CD4-positive, alpha-beta T cell treated with Interleukin-6 for 4 hours (primary cell): ENCODE results near the gene PAFAH1B1.
"Not testable (repeated sequence)": the region's sequence is repeated elsewhere in the genome, so short reads cannot be mapped to it uniquely, and the experiment has no call there.

Experiments
- DNase-seq: peaks from one replicate; pipeline ENCODE4 v3.0.0-alpha.2; 2020; ENCODE audit warnings: mixed read lengths

PAFAH1B1 gene

DNA sequence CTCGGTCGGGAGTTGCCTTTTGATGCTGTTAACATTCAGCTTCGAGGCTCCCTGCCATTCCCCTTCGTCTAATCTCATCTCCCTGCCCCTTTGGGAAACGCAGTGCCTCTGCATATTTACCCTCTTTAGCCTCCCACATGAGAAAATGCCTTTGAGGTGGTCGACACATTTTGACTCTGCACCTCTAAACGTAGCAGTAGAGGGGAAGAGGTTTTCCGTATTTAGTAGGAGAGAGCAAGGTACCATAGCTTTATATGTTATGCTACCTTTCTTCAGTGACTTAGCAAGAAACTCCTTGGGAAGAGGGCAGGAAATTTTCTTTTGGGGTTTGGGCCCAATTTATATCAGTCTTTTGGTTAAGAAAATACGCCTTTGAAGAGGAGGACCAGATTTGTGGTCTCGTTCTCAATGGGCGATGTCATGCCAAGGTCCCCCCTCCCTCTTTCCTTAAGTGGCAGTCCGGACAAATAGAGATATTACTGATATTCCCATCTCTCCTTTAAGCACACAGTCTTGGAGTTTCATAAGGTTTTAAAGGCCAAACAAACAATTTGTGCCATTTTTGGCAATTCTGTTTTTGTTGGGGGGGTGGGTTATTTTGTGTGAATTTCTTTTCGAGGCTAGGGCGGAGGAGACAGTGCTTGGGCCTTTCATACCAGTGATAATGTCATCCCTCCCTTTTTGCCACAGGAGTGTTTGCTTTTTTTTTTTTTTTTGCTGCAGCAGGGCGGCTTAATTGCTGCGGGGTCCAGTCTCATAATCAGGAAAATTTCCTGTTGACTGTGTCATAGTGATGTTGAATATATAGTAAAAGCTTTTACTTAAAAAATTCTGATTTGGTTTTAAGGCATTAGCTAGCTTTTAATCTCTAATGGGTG lies 1.5 kb downstream of the PAFAH1B1 start:
- peak; percentile 9 for DNase-seq

DNA sequence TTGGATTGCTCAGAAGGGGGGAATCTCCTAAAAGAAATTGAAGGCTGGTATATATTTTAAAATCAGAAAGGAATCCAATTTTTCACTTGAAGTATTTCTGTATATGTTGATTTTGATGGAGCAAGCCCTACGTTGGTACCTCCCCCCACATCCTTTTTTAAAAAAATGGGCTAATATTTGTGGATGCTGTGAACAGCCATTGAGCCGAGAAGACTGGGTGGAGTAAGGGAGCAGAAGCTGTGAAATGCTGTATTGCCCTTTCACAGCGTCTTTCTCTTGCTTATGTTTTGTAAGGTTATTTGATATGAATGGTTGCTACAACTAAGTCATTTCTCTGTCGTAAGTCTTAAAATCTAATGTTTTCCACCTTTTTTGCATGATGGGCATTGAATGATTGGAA lies 2.3 kb downstream of the PAFAH1B1 start:
- no peak for DNase-seq

DNA sequence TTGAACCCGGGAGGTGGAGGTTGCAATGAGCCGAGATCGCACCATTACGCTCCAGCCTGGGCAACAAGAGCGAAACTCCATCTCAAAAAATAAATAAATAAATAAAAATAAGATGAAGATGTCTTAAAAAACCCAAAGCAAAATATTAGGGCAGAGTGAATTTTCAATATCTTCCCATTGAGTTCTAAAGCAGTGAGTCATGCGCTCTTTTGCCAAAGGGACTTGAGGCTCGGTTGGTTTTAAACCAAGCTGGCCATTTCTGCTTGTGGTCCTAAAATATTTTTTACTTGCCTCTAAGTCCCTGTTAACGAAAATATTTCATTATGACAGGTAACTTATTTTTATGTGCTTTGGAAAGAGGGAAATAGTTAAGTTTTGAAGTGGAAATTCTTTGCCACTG lies 4.7 kb downstream of the PAFAH1B1 start:
- no peak for DNase-seq

DNA sequence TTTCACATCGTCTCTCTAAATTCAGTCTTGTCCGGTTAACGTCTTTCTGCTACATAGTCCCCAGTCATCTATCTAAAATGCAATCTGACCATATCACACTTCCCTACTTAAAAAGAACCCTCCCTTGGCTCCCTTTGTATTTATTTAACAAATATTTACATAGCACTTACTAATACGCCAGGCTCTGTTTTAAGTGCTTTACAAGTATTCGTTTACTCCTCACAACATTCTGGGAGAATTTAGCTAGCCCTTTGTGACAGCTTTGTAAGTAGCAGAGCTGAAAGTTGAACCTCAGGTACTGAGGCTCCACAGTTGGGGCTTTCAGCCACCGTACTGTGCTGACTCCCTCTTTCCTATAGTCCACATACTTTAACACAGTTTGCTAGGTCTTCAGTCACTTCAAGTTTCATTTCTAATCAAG lies 9.2 kb downstream of the PAFAH1B1 start:
- no peak for DNase-seq

DNA sequence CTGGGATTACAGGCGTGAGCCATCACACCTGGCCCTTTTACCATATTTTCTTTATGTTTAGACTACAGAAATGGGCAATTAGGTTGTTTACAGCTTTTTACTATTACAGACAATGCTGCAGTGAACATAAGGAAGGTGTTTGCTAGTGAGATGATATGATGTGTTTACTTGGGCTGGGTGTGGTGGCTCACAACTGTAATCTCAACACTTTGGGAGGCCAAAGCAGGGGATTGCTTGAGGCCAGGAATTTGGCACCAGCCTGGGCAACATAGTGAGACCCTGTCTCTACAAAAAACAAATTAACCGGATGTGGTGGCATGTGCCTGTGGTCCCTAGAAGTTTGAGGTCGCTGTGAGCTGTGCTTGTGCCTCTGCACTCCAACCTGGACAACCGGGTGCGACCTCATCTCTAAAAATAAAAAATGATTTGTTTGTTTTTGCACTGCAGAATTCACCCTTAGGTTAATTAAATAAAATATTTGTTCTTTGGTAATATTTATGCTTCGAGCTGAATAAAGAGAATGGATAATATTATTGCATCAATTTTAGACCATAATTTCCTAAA lies 15.0 kb downstream of the PAFAH1B1 start:
- no peak for DNase-seq

DNA sequence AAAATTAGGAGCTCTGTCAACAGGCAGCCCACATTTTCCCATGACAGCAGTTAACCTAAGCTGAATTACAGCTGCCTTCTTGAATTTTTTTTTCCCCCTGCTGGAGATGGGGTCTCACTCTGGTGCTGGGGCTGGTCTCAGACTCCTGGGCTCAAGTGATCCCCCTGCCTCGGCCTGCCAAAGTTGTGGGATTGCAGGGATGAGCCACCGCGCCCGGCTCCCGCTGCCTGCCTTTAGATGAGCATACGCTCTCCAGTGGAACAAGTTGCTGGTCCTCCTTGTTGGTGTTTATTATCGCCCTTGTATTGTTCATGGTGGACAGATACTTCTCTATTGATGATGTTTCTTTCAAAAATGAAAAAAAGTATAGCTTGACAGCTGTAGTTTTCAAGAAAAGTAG lies 15.6 kb downstream of the PAFAH1B1 start:
- no peak for DNase-seq

DNA sequence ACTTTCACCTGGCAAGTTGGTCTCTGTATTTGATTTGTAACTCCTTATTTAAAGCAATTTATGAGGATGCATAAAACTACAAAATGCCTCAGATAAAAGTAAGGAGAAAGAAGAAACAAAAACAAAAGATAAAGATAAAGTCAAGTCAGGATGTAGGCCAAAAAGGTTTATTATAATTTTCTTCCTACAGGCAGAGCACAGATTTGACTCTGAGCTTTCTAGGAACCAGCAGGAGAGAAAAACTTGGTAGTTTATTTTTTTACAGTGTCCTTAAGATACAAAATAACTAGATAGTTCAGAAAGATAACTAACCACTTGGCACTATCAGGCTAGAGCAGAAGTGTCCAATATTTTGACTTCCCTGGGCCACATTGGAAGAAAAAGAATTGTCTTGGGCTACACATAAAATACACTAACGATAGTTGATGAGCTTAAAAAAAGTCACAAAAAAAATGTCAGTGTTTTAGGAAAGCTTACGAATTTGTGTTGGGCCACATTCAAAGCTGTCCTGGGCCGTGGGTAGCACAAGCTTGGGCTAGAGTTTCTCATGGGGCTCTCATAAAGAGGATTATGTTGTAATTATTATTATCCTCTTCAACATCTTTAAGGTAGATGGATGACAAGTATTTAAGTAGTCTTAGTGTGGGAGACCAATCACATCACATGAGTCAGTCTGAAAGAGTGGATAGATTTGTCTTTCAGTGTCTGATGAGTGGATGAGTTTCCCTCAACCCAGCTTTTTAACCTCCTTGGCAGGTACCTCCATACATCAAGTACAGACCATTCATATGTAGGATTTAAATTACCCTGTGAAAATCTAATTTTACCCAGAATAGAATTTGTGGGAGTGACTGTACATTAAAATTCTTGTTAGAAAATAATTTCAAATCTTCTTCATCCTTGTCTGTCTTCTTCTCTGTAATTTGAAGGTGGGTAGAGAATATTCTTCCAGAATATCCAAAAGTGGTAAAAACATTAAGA lies 17.0 kb downstream of the PAFAH1B1 start:
- no peak for DNase-seq

DNA sequence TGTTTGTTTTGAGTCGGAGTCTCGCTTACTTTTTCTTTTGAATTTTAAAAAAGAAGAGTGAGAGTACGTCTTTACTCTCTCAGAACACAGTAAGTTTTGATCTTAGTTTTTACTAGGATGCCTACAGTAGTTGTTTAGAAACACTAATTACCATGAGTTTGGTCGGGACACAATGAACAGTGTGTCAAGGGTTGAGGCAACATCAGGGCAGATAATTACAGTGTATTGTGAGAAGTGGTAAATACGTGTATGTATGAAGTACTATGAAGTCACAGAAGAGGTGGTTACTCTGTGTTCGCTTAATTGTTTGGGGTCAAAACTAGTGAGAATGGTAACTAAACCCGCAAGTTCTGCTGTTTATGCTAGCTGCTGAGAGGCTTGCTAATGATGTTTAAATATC lies 18.2 kb downstream of the PAFAH1B1 start:
- DNase-seq, result no peak

DNA sequence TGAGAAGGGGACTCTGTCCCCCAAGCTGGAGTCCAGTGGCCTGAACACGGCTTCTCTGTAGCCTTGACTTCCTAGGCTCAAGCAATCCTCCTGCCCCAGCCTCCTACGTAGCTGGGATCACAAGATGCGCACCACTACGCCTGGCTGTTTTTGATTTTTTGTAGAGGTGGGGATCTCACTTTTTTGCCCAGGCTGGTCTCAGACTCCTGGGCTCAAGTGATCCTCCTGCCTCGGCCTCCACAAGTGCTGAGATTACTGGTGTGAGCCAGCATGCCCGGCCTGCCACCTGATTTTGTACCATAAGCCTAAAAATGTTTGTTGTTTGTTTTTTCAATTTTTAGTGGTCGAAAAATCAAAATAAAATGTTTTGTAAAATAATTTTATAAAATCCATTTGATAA lies 19.2 kb downstream of the PAFAH1B1 start:
- no peak for DNase-seq

DNA sequence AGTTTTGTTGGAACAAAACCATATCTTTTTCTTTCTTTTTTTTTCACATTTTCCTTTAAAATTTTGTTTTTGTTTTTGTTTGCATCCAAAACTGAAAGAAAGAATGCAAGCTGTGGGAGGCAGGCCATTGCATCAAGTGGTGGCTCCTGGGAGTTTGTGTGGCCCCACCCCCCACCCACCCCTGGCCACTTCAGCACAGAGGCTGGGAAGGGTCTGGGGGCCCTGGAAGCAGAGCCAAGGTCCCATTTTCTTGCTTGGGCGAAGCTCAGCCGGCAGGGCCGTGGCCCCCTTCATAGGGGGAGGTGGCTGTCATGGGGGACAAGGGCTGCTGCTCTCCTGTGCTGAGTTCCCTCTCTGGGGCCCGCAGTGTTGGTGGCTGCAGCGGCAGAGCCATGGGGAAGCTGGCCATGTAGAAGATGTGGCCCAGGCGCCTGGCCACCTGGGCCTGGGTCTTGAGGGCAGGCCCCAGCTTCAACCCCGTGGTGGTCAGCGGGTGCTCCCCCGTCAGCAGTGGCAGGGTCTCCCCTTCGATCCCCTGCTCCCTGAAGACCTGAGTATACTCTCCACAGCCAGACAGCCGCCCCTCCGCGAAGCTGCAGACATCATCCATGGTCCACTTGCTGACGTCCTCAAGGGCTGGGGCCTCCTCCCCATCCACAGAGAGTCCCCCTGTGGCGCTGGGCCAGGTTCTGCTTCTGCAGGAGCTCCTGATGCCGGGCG lies 19.8 kb downstream of the PAFAH1B1 start:
- no peak for DNase-seq

DNA sequence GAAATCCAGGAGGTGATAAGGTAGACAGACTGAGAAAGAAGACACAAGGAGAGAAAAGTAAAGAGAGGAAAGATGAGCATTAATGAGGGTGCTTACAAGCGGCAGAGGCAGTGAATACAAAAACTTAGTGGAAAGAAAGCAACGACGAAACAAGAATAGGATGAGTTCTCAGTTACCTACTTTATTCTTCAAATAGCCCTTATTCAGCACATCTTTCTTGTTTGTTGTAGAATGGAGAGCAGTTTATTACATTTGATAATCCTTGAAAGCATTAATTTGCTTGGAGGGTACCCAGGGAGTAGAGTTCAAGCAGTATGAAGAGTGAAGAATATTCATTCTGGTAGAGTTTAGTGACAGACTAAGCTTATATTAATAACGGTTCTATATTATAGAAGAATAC lies 22.4 kb downstream of the PAFAH1B1 start:
- no peak for DNase-seq

DNA sequence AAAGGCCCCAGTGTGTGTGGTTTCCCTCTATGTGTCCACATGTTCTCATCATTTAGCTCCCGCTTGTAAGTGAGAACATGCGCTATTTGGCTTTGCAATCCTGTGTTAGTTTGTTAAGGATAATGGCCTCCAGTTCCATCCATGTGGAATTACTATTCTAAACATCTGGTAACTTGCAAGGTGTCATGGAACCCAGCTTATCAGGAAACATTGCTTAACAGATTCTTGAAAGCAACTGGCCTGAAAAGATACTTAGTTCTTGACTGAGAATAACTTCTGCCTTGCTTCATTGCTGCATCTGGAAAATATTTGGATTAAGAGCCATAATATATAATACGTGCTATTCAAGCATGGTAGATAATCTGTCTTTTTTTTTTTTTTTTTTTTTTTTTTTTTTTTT lies 27.8 kb downstream of the PAFAH1B1 start:
- no peak for DNase-seq

DNA sequence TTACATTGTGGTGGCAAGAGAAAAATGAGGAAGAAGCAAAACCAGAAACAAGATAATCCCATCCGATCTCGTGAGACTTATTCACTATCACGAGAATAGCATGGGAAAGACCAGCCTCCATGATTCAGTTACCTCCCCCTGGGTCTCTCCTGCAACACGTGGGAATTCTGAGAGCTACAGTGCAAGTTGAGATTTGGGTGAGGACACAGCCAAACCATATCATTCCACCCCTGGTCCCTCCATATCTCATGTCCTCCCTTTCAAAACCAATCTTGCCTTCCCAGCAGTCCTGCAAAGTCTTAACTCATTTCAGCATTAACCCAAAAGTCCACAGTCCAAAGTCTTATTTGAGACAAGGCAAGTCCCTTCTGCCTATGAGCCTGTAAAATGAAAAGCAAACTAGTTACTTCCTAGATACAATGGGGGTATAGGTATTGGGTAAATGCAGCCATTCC lies 28.5 kb downstream of the PAFAH1B1 start:
- not testable (repeated sequence) for DNase-seq

DNA sequence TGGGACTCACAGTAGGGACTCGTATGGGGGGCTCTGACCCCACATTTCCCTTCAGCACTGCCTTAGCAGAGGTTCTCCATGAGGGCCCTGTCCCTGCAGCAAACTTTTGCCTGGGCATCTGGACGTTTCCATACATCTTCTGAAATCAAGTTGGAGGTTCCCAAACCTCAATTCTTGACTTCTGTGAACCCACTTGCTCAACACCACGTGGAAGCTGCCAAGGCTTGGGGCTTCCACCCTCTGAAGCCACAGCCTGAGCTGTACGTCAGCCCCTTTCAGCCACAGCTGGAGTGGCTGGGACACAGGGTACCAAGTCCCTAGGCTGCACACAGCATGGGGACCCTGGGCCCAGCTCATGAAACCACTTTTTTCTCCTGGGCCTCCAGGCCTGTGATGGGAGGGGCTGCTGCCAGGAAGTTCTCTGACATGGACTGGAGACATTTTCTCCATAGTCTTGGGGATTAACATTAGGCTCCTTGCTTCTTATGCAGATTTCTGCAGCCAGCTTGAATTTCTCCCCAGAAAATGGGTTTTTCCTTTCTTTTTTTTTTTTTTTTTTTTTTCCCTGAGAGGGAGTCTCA lies 29.4 kb downstream of the PAFAH1B1 start:
- not testable (repeated sequence) for DNase-seq

DNA sequence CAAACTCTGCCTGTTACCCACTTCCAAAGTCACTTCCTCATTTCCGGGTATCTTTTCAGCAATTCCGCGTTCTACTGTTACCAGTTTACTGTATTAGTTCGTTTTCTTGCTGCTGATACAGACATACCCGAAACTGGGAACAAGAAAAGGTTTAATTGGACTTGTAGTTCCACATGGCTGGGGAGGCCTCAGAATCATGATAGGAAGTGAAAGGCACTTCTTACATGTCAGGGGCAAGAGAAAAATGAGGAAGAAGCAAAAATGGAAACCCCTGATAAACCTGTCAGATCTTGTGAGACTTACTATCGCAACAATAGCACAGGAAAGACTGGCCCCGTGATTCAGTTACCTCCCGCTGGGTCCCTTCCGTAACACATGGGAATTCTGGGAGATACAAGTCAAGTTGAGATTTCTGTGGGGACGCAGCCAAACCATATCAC lies 30.9 kb downstream of the PAFAH1B1 start:
- no peak for DNase-seq

DNA sequence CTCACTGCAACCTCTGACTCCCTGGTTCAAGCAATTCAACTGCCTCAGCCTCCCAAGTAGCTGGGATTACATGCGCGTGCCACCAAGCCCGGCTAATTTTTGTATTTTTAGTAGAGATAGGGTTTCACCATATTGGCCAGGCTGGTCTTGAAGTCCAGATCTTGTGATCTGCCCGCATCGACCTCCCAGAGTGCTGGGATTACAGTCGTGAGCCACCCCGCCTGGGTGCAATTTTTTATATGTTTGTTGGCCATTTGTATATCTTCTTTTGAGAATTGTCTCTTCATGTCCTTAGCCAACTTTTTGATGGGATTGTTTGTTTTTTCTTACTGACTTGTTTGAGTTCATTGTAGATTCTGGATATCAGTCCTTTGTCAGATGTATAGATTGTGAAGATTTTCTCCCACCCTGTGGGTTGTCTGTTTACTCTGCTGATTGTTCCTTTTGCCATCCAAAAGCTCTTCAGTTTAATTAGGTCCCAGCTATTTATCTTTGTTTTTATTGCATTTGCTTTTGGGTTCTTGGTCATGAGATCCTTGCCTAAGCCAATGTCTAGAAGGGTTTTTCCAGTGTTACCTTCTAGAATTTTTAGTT lies 33.3 kb downstream of the PAFAH1B1 start:
- DNase-seq, result not testable (repeated sequence)

DNA sequence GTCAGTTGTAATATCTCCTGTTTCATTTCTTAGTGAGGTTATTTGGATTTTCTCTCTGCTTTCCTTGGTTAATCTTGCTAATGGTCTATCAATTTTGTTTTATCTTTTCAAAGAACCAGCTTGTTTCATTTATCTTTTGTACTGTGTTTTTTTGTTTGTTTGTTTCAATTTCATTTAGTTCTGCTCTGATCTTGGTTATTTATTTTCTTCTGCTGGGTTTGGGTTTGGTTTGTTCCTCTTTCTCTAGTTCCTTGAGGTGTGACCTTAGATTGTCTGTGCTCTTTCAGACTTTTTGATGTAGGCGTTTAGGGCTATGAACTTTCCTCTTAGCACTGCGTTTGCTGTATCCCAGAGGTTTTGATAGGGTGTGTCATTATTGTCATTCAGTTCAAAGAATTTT lies 35.5 kb downstream of the PAFAH1B1 start:
- DNase-seq, result not testable (repeated sequence)

DNA sequence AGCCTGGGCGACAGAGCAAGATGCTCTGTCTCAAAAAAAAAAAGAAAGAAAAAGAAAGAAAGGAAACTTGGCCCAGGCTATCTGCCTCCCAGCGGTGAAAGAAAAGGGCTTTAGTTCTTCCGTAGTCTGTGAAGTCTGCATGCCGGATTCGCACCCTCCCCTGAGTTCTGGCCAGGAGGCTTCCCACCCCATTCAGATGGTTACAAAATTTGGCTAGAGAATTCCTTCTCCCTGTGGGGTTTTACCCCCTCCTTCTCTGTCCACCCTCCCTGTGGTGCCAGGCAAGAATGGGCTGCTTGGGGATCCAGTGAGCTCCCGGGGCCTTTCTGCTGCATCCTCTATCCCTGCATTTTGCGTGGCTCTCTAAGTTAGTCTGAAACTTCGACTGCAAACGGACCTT lies 37.8 kb downstream of the PAFAH1B1 start:
- DNase-seq, result no peak

DNA sequence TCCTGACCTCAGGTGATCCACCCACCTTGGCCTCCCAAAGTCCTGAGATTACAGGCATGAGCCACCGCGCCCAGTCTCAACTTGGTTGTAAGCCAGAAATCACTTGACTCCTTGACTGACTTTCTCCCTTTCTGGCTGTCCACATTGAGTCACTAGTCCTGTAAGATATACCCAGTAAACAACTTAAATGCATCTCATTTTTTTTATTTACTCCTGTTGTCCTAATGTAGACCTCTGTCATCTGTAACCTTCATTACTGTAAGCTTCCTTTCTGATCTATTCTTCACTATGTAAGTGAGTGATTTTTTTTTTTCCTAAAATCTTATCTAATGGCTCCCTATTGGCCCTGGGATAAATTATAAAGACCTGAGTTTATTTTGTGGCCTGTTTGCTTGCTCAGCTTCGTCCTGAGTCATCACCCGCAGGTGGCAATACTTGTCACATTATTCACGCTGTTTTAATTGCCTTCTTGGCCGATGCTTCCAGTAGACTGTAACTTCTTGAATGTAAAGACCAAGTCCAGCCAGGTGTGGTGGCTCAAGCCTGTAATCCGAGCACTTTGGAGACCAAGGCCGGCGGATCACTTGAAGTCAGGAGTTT lies 41.0 kb downstream of the PAFAH1B1 start:
- no peak for DNase-seq

DNA sequence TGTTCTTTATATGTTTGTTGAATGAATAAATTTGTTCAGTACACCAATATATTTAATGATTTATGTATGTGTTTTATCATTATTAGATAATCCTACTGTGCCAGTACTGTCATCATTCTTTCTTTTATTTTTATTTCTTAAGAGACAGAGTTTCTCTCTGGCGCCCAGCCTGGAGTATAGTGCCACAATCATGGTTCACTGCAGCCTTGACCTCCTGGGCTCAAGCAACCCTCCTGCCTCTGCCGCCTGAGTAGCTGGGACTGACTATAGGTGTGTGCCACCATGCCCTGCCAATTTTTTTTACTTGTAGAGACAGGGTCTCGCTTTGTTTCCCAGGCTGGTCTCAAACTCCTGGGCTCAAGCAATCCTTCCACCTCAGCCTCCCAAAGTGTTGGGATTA lies 41.8 kb downstream of the PAFAH1B1 start:
- DNase-seq, result no peak

DNA sequence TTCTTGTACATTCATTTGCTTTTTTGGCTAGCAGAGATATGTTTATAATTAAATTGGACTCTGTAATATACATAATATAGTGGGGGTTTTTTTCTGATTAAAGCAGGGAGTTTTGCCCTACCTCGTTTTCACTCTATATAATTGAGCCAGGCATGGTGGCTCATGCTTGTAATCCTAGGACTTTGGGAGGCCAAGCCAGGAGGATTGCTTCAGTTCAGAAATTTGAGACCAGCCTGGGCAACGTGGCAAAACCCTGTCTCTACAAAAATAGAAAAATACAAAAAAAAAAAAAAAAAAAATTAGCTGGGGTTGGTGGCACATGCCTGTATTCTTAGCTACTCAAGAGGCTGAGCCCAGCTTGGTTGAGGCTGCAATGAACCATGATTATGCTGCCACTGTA lies 42.2 kb downstream of the PAFAH1B1 start:
- DNase-seq, result no peak
